GM21737 (cell line): Measurements from ENCODE around the gene FHL1.
A peak's percentile ranks its signal among the peaks of the same experiment; 100 is the strongest.

Experiments used
- ATAC-seq: cut with Tn5 transposase; IDR thresholded peaks from one replicate; pipeline ENCODE4 v1.9.1; 2021; ENCODE audit warnings: mild to moderate bottlenecking, moderate library complexity; ENCODE audit not compliant: unreplicated experiment

Gene FHL1

DNA sequence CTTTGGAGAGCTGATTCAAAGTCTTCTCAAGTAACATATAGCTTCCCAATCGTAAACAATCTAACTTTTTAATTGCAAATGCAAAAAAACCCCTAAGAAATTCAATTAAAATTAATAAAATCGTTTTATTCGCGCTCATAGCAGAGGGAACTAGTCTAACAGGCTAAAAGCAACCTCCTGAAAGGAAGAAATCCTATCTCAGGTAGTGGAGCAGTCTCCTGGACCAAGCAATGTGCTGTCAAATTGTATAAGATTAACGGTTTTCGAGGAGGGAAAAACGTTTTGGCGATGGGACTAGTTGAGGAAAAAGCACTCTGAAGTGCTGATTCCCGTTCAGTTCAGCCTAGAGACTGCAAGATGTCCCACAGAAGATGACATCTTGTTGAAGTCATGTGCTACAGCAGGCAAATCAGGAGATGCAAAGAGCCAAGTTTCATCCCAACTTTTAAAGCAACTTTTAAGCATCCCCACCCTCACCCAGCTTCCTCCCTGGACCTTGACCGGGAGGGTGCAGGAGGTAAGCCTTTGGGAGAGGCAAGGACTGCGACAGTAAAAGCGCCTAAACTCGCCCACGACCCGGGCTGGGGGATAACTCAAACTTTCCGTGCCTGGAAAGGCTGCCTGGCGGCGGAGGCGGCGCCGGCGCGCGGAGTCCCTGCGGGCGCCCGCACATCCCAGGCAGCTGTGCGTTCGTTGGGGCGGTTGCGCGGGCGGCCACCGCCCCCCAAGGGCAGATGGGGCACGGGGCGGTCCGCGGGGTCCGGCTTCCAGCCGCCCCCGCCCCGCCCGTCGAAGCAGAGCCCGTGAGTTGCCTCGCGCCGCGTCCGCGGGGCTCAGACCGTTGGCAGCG is 103.1 kb downstream of the FHL1 start:
- ATAC-seq = peak; percentile 24

DNA sequence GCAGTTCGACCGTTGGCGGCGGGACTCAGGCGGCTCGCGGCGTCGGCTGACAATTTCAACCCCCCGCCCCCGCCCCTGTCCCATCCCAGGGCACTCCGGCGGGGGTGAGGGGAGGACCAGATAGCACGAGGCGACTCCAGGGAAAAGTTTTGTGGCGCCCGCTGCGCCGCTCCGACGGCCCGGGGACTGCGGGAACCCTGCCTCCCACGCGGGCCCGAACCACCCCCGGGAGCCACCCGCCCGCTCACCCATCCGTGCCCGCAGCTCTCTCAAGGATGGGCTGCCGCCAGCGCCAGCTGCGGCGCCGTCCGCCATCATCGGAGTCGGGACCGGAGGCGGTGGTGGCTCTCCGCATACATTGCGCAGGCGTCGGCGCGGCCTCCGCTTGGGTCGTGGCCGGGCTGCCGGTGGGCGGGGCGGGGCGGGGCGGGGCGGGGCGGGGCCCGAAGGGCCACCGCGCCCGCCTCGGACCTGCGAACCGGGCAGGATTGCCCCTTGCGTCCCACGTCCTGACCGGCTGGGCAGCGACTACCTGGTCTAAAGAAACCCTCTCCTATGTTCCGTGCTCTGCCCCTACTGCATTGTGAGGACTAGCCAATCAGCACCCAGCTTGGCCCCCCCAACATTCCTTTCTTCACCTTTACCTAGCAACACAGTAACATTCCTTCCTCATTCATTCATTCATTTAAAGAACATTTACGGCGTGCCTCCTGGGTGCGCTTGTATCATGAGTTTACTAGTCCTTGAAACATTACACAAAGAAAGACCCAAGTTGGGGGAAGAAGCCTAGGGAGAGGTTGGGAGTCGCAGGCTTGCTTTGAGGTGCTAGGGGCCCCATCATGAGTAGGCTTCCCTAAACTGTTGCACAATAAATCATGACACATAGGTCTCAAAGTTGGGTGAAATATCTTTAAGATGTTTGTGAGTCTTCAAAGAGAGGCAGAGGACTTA is 104.0 kb downstream of the FHL1 start, which contains the start of gene MAP7D3:
TSS of gene MAP7D3 (minus strand) at position 360 of the 951 bp plus-strand sequence. CDS start at position 318, 42 bp downstream.
- peak; percentile 88 for ATAC-seq

DNA sequence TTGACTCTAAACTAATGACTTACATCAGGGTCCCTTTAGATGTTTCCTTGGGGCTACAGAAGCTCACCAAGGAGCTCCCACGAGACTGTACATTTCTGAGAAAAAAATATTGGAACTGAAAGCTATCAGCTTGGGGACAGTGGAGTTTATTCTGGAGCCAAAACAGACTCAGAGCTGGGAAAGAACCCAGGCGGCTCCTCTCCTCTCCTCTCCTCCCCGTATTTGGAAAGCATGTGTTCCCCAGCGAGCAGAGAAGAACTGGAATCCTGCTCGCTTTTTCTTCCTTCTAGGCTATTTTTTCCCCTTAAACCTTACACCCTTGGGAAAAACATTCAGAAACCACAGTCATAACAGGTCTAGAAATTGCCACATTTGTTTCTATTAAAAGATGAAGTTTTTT is 108.2 kb downstream of the FHL1 start:
- ATAC-seq = no peak

DNA sequence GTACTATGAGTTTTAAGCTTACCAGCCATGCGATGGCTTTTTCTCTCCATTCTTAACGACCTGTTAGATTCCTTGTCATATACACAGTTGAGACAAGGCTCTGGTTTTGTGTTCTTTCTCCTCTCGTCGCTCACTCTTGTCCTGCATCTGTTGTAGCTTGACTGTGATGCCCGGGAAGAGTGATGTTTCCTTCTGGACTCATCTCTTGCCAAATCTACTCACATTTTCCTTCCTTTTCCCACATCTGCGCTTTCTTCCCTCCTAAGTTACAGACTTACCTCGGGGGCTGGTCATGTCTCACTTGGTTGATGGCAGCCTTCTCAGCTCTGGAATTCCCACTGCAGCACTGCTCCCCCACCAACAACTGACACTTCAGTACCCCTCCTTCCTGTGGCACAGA is 108.7 kb downstream of the FHL1 start:
- no peak for ATAC-seq

DNA sequence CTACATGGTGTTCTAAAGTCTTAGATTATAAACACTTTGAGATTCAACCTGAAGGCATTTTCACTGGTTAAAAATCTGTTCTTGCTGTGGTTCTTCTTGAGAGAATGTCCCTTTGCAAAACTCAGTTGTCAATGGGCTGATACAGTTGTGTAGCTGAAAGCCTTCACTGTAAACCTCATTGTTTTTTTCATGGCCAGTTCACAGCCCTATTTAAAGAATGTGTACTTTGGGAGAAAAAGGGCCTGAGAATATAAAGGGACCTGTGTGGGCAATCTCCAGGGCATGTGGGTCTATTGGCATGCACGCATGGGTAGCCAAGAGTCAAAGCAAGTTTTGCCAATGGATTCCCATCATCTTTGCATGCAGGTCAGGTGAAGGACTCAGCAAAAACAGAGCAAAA is 111.6 kb downstream of the FHL1 start:
- no peak for ATAC-seq

DNA sequence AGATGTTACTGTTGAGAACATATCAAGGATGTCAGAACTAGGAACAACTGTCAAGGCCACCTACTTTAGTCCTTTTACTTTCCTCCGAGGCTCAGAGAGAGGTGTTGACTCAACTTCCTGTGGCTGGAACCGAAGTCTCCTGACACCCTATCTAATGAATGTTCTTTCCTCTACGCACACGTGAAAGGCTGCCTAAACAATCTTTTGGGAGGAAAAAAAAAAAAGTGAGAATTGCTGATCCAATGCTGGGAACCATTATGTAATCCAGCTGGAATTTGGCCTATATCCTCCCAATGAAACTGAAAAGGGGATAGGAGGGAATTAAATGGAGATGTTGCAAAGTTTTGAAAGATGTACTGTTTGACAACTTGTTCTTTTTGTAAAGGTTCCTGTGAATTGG is 112.2 kb downstream of the FHL1 start:
- ATAC-seq = no peak

DNA sequence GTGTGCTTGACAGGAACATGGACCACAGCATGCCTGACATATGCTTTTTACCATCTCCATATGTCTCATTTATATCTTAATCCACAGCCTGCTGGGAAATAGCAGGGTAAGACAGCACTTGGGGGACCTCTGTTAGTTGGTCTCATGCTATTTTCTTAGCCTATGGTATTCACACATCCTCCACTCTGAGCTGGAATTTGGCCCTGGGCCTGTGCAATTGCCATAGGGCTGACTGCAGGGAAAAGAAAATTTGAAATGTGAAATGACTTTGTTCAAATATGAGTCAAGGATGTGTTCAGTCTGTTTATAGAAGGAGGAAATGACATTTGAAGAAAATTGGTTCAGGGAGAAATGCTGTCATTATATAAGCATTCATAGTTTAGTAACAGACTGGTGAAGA is 113.4 kb downstream of the FHL1 start:
- ATAC-seq = no peak
